HG03066 (cell line): ENCODE data around the gene C22orf39.

Source experiments
- ATAC-seq: cut with Tn5 transposase; IDR thresholded peaks from one replicate; pipeline ENCODE4 v1.9.1; 2021; ENCODE audit warnings: low read depth; ENCODE audit not compliant: unreplicated experiment

C22orf39 gene

DNA sequence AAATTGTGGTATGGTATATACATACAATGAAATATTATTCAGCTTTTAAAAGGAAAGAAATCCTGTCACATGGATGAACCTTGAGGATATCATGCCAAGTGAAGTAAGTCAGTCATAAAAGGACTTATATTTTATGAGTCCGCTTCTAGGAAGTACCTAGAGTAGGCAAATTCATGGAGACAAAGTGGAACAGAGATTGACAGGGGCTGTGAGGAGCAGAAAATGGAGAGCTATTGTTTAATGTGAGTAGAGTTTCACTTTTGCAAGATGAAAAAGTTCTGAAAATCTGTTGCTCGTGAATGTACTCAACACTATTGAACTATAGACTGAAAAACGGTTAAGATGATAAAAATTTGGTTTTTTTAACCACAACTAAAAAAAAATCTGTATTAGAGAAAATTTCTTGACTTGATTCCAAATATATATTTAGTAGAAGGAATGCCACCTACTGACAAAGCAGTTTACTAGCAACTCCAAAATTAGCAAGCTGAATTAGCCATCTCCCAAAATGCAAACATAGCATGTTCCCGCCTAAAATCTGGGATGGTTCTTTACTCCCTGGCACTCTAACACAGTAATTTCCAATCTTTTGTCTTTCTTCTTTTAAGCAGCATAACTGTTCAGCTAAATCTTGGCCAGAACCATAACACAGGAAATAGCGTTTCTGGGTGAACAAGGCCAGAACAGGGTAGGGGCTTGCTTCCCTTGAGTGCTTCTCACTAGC, 30.0 kb upstream of the C22orf39 start:
- ATAC-seq, result no peak

DNA sequence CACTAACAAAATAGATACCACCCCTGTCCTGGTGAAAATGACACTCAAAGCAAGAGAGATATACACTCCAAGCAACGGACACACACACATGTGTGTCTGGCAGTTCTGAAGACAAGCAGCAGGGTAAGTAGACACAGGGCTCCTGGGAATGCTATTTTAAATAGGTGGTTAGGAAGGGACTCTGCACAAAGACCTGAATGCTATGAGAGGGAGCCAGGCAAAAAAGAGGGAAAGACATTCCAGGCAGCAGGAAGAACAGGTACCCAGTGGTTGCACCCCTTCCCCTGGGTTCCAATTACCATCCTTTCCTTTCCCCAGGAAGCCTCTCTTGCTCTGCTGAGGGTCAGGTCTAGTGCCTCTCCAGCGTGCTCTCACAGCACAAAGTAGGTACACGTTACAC, 28.5 kb upstream of the C22orf39 start:
- ATAC-seq, result no peak

GRCh38 chr22:19473578-19473977, 26.1 kb upstream of the C22orf39 start:
- no peak for ATAC-seq

GRCh38 chr22:19472233-19472632, 24.7 kb upstream of the C22orf39 start:
- no peak for ATAC-seq

- no peak for ATAC-seq
Measured at GRCh38 chr22:19471572-19471971, 24.1 kb upstream of the C22orf39 start.

DNA sequence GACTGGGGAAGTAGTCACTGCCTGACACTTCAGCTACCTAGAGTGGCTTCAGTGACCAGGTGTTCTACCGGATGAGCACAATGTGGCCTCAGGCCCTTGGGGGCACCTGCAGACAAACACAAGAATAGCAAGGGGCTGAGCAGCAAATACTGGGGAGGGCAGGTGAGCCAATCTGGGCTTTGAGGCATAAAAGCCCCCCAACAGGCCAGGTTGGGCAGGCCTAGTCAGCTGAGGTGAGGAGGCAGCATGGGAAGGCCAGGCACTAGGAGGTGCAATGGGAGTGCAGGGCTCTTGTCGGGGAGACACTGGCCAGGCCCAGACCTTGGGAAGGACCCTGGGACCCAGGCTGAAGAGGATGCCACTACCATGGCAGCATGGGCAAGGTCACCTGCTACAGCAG, 22.5 kb upstream of the C22orf39 start:
- no peak for ATAC-seq

DNA sequence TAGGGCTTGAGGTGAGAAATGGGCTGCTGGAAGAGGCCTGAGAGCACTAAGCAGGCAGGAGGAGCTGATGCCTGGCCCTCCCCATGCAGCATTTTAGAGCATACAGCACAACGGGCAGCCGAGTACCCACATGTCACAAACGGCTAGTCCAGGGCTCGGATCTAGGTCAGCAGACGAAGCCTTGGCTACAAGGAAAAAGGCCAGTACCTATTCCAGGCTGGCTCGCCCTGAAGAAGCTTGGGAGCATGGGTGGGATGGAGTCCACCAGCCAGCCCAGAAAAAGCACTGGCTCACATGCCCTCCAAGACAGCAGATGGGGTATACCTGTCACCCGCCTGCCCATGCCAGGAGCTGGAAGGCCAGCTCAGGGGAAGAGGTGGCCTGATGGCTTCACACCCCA, 21.9 kb upstream of the C22orf39 start:
- ATAC-seq, result no peak

DNA sequence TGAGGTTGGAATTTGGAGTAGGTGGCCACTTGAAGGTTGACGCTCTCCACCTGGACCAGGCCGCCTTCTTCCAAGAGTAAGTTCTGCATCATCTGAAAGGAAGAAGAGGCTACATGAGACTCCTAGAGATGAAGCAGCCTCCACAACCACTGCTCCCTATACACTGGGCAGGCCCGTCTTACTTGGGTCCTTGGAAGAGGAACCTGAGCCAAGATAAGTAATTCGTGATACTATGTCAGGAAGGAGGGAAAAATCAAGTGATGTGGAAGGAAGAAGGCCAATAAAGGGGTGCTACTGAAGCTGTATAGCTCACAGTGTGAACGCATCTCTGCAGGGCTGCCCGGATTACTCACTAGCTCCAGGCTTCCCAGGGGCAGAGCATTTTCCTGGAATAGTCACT, 20.4 kb upstream of the C22orf39 start:
- no peak for ATAC-seq

GRCh38 chr22:19466848-19467752, 19.6 kb upstream of the C22orf39 start:
- no peak for ATAC-seq

DNA sequence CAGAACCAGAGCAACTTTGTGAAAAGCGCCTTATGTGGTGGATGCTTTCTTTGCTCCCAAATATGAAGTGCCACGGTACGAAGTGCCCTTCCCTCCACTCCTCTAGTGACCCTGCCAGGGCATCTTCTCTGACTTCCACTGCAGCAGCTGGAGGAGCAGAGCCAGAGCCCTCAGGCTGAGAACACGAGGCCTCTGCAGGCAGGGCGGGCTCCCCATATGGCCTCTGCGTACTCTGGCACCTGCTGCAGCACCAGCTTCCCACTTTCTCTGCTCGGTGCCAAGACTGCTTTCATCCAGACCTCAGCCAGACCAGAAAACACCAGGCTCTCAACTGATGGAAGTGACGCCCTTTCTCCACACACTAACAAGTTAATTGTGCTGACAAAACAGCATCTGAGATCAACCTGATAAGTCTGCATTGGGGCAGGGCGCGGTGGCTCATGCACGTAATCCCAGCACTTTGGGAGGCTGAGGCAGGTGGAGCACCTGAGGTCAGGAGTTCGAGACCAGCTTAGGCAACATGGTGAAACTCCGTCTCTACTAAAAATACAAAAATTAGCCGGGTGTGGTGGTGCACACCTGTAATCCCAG, 18.7 kb upstream of the C22orf39 start:
- no peak for ATAC-seq

DNA sequence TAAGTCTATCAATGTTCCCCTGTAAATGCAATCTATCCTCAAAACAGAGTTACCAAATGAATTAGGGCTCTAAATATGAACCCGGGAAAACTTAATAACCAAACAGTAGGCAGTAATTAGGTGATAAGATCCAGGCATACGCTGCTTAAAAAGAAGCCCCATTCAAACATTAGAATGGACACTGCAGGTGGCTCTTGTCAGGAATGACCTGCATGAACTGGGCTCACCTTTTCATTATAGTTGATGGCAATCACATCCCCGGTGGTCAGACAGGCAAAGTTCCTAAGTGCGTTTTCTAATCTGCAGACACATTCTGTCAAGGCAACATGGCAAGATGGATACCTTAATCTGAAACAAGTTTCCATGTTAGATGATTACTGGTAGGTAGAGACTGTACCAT, 17.5 kb upstream of the C22orf39 start:
- no peak for ATAC-seq

GRCh38 chr22:19464546-19464945, 17.0 kb upstream of the C22orf39 start:
- ATAC-seq, result no peak

GRCh38 chr22:19463491-19464469, 16.3 kb upstream of the C22orf39 start:
- ATAC-seq, result no peak

DNA sequence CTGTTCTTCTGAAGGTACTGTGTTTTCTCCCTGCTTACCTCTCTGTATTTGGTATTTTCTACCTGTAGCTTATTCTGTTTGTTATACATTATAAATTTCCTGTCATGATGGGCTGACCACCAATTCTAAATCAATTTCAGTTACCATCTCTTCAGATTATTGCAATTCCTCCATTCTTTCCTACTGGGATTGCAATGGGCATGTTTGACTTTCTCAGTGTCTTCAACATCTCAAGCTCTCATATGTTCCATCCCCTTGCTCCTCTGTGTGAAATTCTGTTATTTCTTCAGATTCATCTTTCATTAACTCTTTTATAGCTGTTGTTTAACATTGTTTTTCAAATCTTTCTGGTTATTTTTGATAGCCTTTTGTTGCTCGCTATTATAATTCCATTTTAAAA, 15.5 kb upstream of the C22orf39 start:
- ATAC-seq, result no peak

- no peak for ATAC-seq
Measured at GRCh38 chr22:19461506-19461905, 14.0 kb upstream of the C22orf39 start.

GRCh38 chr22:19460036-19460435, 12.5 kb upstream of the C22orf39 start:
- ATAC-seq, result no peak

- no peak for ATAC-seq
Measured at GRCh38 chr22:19457828-19458428, 10.4 kb upstream of the C22orf39 start.

DNA sequence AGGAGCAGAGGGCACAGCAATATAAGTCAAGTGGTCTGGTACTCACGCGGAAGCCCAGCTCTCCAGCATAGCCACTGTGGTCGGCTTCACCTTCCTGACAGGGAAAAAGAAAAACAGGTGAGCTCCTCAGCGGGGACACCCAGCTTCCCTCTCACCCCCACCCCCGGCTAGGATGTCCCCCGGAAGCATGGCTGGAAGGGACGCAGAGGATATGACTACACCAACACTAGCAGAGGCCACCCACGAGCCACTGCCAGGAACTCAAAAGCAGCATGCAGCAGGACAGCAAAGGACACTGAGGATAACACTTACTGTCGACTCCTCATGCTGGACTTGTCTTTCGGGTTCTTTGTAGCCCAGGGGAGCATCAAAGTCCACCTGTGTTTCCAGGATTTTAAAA, 9.0 kb upstream of the C22orf39 start:
- ATAC-seq, result no peak

DNA sequence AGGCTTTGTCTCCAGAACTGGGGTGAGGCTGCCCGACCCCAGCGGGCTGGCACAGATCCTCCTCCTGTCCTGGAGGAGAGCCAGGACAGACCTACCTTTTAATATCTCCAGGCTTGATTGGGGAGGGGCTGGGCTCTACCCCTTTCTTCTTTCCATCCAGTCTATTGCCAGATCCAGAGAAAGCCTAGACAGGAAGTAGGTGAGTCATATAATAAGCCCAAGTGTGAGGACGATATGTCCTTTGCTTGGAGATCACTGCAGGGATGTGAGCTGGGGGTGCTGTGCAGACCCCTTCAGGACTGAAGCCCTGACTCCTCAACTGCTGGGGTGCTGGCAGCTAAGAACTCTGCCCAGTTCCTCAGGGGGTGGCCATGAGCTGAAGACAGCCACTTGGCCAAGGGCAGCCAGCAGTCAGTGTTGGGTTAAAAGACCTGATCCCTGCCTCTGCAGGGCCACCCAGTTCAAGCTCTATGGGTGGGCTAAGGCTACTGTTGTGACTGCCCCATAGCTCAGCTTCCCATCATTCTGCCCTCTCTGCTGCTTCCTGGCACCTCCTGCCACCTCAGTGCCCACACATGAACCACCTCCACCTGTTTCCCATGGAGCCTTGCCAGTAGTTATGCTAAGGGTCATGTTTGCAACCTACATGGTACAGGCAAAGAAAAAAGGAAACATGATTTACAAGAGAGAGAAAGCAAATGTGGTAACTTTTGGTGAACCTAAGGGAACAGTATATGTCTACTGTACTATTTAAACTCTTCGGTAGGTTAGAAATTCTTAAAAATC, 8.3 kb upstream of the C22orf39 start:
- no peak for ATAC-seq
